ENCODE data around the gene GPC6. TPM values are rescaled to one million over a fixed set of nuclear protein-coding genes. Genes with fewer than 3 reads are reported as not detected.
"Not testable (repeated sequence)": the region's sequence is repeated elsewhere in the genome, so short reads cannot be mapped to it uniquely, and the experiment has no call there.

Gene GPC6
- total RNA-seq, 6 donors from 2014 or later = 1.3 to 7.3 (median 3.4) TPM

DNA sequence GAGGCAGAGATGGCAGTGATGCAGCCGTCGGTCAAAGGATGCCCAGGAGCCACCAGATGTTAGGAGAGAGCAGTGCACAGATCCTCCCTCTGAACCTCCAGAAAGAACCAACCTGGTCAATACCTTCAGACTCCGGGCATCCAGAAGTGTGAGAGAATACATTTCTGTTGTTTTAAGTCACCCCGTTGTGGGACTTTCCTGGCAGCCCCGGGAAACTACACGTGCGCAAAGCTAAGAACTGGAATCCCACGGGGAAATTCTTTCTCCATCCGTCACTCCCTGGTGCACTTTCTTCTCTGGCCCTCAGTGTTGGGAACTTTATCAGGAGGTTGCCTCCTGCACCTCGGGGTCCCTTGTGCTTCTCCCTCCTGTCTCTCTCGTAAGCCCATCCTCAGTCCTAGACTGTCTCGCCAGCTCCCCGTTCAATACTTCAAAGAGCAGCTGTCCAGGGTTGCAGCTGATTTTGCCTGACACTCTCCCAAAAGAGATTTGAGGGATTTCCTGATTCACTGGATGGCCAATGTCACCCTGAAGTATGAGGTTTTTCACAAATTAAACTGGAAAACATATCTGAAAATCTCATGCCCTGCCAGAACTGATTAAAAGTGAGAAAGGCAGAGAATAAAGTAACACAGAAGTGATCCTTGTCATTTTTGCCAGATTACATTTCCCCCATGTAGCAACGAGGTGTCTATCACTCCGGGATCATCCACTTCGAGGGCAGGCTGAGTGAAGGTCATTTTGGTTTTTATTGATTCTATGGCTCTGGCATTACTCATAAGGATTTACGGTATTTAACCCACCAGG is 1116.0 kb downstream of the GPC6 start:
- Histone ChIP-seq H3K27me3 (no peaks in the 10 kb centered on the region), H3K4me3 (no peak overlapping the region), H3K4me1 (no peaks in the 10 kb centered on the region), H3K36me3 (no peaks in the 10 kb centered on the region), H3K9me3 (no peaks in the 10 kb centered on the region), H3K27ac (no peak overlapping the region)
- TF ChIP-seq, protein P1, sequence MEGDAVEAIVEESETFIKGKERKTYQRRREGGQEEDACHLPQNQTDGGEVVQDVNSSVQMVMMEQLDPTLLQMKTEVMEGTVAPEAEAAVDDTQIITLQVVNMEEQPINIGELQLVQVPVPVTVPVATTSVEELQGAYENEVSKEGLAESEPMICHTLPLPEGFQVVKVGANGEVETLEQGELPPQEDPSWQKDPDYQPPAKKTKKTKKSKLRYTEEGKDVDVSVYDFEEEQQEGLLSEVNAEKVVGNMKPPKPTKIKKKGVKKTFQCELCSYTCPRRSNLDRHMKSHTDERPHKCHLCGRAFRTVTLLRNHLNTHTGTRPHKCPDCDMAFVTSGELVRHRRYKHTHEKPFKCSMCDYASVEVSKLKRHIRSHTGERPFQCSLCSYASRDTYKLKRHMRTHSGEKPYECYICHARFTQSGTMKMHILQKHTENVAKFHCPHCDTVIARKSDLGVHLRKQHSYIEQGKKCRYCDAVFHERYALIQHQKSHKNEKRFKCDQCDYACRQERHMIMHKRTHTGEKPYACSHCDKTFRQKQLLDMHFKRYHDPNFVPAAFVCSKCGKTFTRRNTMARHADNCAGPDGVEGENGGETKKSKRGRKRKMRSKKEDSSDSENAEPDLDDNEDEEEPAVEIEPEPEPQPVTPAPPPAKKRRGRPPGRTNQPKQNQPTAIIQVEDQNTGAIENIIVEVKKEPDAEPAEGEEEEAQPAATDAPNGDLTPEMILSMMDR (IDR thresholded peaks at IDR 0.05) = no peak
- TF ChIP-seq POLR2A (IDR thresholded peaks at IDR 0.05) (no peak), EP300 (IDR thresholded peaks at IDR 0.05) (no peak), POLR2AphosphoS5 (IDR thresholded peaks at IDR 0.05) (no peak)
- WGBS, 2 donors = 84 to 87% methylated on average over 17 of the region's 17 CpGs
- DNase-seq = no peak
- no peak for ATAC-seq (ENCODE audit: low FRiP score in 2 of 2)

DNA sequence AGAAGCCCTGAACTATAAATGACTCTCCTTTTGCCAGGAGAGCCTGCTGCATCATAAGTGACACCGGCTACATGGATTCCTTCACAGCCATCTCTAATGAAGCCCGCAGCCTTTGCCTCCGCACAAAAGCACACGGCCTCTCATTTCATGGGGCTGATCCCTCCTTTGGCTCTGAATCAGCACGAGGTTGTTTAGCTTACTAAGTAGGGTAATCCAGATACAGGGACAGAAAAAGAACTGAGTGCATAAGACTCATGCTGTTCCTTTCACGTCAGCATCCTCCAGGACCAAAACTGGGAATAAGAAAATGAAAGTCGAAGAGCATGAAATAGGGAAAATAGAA is 1116.6 kb downstream of the GPC6 start:
- H3K36me3 ChIP-seq = no peaks in the 10 kb centered on the region
- H3K27ac ChIP-seq = no peak overlapping the region
- H3K27me3 ChIP-seq = no peaks in the 10 kb centered on the region
- TF ChIP-seq, protein P1 (IDR thresholded peaks at IDR 0.05) = no peak
- ATAC-seq (ENCODE audit: low FRiP score in 2 of 2) (no peak), DNase-seq (no peak)
- H3K4me1 ChIP-seq = no peaks in the 10 kb centered on the region
- whole genome bisulfite sequencing, 2 donors = 82 to 83% methylated on average over 7 of the region's 7 CpGs
- H3K9me3 ChIP-seq = no peaks in the 10 kb centered on the region
- no peak overlapping the region for H3K4me3 ChIP-seq

DNA sequence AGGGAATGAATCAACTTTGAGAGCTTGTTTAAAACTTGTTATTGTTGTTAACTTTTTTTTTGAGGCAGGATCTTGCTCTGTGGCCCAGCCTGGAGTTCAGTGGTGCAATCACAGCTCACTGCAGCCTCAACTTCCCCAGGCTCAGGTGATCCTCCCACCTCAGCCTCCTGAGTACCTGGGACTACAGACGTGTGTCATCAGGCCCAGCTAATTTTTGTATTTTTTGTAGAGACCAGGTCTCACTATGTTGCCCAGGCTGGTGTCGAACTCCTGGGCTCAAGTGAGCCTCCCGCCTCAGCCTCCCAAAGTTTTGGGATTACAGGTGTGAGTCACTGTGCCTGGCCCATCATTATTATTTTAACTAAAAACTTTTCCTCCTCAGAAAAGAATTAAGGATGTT is 1117.1 kb downstream of the GPC6 start:
- not testable (repeated sequence) for H3K9me3 ChIP-seq; H3K27me3 ChIP-seq; DNase-seq; H3K27ac ChIP-seq; H3K36me3 ChIP-seq; H3K4me3 ChIP-seq; H3K4me1 ChIP-seq; ATAC-seq (ENCODE audit: low FRiP score in 2 of 2)
- WGBS, 2 donors = 94 to 98% methylated on average over 3 of the region's 3 CpGs

DNA sequence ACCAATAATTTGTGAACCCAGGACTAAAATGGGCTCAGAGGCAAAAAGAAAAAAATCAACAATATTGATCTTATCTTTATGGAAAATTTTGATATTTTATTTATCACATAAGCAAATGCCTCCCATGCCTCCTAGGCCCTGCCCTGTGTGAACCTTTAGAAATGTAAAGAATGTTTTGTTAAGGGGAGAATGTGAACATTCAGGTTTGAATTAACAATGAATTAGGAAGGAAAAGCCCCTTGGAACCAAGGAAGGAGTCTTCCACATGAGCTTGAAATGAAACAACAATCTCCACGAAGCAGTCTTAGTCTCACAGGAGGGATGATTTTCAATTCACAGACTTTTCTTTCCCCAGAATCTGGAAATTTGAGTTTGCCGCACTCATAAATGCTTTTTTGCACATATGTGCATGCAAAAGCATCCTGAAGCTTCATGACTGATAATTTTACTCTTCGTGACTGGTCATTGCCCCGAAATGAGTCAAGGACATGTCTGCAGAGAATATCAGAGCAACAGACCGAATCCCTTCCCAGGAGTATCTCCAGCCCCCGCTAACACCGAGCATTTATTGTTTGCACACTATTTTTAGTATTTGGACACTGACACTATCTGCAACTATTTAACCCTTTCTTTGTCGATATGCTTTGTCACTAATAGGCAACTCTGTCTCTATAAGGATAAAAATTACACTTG is 1117.7 kb downstream of the GPC6 start:
- Histone ChIP-seq H3K36me3 (no peaks in the 10 kb centered on the region), H3K27ac (no peak overlapping the region), H3K4me1 (no peaks in the 10 kb centered on the region), H3K9me3 (no peaks in the 10 kb centered on the region), H3K4me3 (no peak overlapping the region), H3K27me3 (no peaks in the 10 kb centered on the region)
- no peak for ATAC-seq (ENCODE audit: low FRiP score in 2 of 2)
- WGBS, 2 donors = 57 to 59% methylated on average over 8 of the region's 8 CpGs
- no peak for TF ChIP-seq POLR2A (IDR thresholded peaks at IDR 0.05)
- TF ChIP-seq, protein P1 (IDR thresholded peaks at IDR 0.05) = no peak
- no peak for TF ChIP-seq EP300 (IDR thresholded peaks at IDR 0.05)
- no peak for TF ChIP-seq POLR2AphosphoS5 (IDR thresholded peaks at IDR 0.05)
- DNase-seq = no peak

DNA sequence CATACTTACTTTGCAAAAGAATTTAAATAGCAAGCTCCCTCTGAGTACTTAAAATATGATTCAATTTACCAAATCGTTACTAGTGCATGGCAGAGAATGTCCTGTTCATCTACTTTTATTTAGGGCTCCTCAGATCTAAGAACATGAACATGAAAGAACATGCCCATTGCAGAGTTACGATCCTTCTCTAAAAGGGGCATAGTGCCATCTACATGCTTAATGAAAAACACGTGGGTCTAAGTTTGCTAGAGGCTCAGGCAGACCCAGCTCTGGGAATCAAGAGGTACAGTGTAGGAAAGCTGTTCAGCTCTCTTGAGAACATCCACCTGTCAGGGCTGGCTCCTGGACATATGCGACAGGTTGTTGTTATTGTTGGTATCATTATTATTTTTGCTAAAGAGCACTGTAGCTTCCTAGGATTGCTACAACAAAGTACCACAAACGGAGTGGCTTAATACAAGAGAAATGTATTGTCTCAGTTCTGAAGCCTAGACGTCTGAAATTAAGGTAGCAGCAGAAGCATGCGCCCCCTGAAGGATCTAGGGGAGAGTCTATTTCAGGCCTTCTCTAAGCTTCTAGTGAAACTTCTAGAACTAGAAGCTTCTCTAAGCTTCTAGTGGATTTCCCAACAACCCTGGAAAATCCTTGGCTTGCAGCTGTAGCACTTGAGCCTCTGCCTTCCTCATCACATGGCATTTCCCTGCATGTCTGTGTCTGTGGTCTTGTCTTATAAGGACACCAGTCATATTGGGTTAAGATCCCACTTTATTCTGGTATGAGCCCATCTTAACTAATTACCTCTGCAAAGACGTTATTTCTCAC is 1119.0 kb downstream of the GPC6 start:
- H3K4me3 ChIP-seq = no peak overlapping the region
- H3K27me3 ChIP-seq = no peaks in the 10 kb centered on the region
- DNase-seq = no peak
- no peaks in the 10 kb centered on the region for H3K36me3 ChIP-seq
- H3K9me3 ChIP-seq = no peaks in the 10 kb centered on the region
- TF ChIP-seq POLR2AphosphoS5 (IDR thresholded peaks at IDR 0.05) (no peak), POLR2A (IDR thresholded peaks at IDR 0.05) (no peak), EP300 (IDR thresholded peaks at IDR 0.05) (no peak)
- no peak for ATAC-seq (ENCODE audit: low FRiP score in 2 of 2)
- H3K4me1 ChIP-seq = no peaks in the 10 kb centered on the region
- 55 to 65% methylated on average over 8 of the region's 8 CpGs for WGBS, 2 donors
- H3K27ac ChIP-seq = no peak overlapping the region
